Sigmoid colon (tissue), 7 donors: Measurements from ENCODE around the gene GPX6. TPM values are rescaled to one million over a fixed set of nuclear protein-coding genes. Genes with fewer than 3 reads are reported as not detected.
"Not testable (repeated sequence)": the region's sequence is repeated elsewhere in the genome, so short reads cannot be mapped to it uniquely, and the experiment has no call there.

Experiments used
- DNase-seq: peaks from one replicate; pipeline ENCODE4 v3.0.0-alpha.2; 2019
- H3K27ac ChIP-seq, 4 donors: fragments of 200-600 bp; sonication (generic); one replicate each; pipeline ENCODE4 v1.5.1; 2016 to 2019; ENCODE audit warnings: mild to moderate bottlenecking in 1 of 4
- H3K27me3 ChIP-seq, 3 donors: fragments of 200-600 bp; sonication (generic); one replicate each; pipeline ENCODE4 v1.5.1; 2019; ENCODE audit warnings: mild to moderate bottlenecking in 1 of 3
- H3K36me3 ChIP-seq, 4 donors: fragments of 200-600 bp; sonication (generic); one replicate each; pipeline ENCODE4 v1.5.1; 2016 to 2019
- H3K4me1 ChIP-seq, 4 donors: fragments of 200-600 bp; sonication (generic); one replicate each; pipeline ENCODE4 v1.5.1; 2017 to 2019
- H3K4me3 ChIP-seq, 4 donors: fragments of 200-600 bp; sonication (generic); one replicate each; pipeline ENCODE4 v1.5.1; 2017 to 2019; ENCODE audit warnings: mild to moderate bottlenecking in 2 of 4, moderate library complexity in 1 of 4
- H3K9me3 ChIP-seq, 4 donors: fragments of 200-600 bp in 3 of 4; sonication (generic) in 3 of 4; one replicate each; pipeline versions ENCODE4 v1.5.1 to v1.6.1; 2013 to 2019
- CTCF ChIP-seq, 4 experiments: fragments of 450-650 bp in 3 of 4; fragments of 200-600 bp in 1 of 4; IDR thresholded peaks; one replicate each; pipeline ENCODE4 v1.5.1; 2016 to 2019; ENCODE audit warnings: antibody characterized with exemption in 4 of 4, mild to moderate bottlenecking in 3 of 4, moderate library complexity in 2 of 4
- EP300 ChIP-seq, 4 donors: sonication (generic); formaldehyde crosslinking; IDR thresholded peaks; one replicate each; pipeline ENCODE4 v1.6.1; 2017; ENCODE audit warnings: antibody characterized with exemption in 4 of 4
- POLR2A ChIP-seq, 2 donors: fragments of 450-650 bp; IDR thresholded peaks; one replicate each; pipeline ENCODE4 v1.6.1; 2016; ENCODE audit warnings: antibody characterized with exemption in 2 of 2, mild to moderate bottlenecking in 2 of 2, moderate library complexity in 2 of 2
- POLR2AphosphoS5 ChIP-seq, 4 donors: sonication (generic); formaldehyde crosslinking; IDR thresholded peaks; one replicate each; pipeline ENCODE4 v1.6.1; 2017; ENCODE audit warnings: antibody characterized with exemption in 4 of 4
- WGBS, 2 donors: extraction: QIAGEN DNeasy Blood & Tissue Kit; methylation state at CpG; one replicate each; pipeline ENCODE4 v1.1.7; 2013; 5-methylcytosine and 5-hydroxymethylcytosine counted together
- intact Hi-C: fragments of 100-400 bp; cut with DNase I; formaldehyde crosslinking; loops from one replicate; pipeline ENCODE4 v1.15.1; 2023
- polyA plus RNA-seq, 3 donors: library from polyadenylated mRNA; stranded (reverse); fragments of 200-250 nt; gene quantifications; one replicate each; pipeline ENCODE4 v1.2.3, GENCODE V29; 2013
- total RNA-seq, 4 donors: library from RNA; depleted of rRNA; stranded (reverse); fragments of >200 nt; gene quantifications; one replicate each; pipeline ENCODE4 v1.1.0, GENCODE V29; 2016
- donor health status: healthy with polysubstance abuse.
- donor health status: Bipolar disorder and iron deficiency.
- donor health status: healthy.

Gene GPX6
- total and polyA plus RNA-seq, 7 donors, result not detected

- no peaks in the 10 kb centered on the region for H3K9me3 ChIP-seq
- intact Hi-C loops, result no loop called here
- no peak overlapping the region for H3K27ac ChIP-seq
Measured at GRCh38 chr6:28522594-28523240, 7.1 kb upstream of the GPX6 start.

DNA sequence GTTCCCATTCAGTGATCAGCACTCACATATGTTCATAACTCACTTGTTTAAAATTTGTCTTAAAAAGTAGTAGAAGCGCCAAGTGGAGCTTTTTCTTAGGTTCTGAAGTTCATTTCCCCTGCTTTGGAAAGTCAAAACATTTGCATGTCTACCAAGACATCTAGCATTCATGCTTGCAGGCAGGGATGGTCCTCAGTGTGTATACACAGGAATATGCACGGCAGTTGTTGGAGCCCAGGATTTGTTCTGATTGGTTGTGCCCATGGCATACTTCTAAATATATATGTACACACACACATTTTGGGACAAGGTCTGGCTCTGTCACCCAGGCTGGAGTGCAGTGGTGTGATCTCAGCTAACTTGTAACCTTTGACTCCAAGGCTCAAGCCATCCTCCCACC is 2.4 kb upstream of the GPX6 start:
- 79 to 82% methylated on average over 2 of the region's 2 CpGs for WGBS, 2 donors
- intact Hi-C loops, result no loop called here
- Histone ChIP-seq H3K27ac (no peak overlapping the region), H3K36me3 (no peaks in the 10 kb centered on the region), H3K4me1 (no peaks in the 10 kb centered on the region), H3K27me3 (peaks cover 0 to 8% (median 0%) of the 10 kb centered on the region in 3 donors), H3K4me3 (no peak overlapping the region), H3K9me3 (no peaks in the 10 kb centered on the region)
- TF ChIP-seq EP300 (IDR thresholded peaks at IDR 0.05) (no peak), POLR2A (IDR thresholded peaks at IDR 0.05) (no peak), POLR2AphosphoS5 (IDR thresholded peaks at IDR 0.05) (no peak), CTCF (IDR thresholded peaks at IDR 0.05) (no peak)
- no peak for DNase-seq

More at GRCh38 chr6:28522594-28523240, 7.1 kb upstream of the GPX6 start:
- DNase-seq, result no peak
- H3K27me3 ChIP-seq, result peaks cover 0 to 5% (median 0%) of the 10 kb centered on the region in 3 donors
- no peak for TF ChIP-seq POLR2AphosphoS5 (IDR thresholded peaks at IDR 0.05)
- no peak for TF ChIP-seq EP300 (IDR thresholded peaks at IDR 0.05)
- no peak for TF ChIP-seq POLR2A (IDR thresholded peaks at IDR 0.05)
- TF ChIP-seq CTCF (IDR thresholded peaks at IDR 0.05), result no peak
- H3K4me1 ChIP-seq, result no peaks in the 10 kb centered on the region
- H3K36me3 ChIP-seq, result no peaks in the 10 kb centered on the region
- no peak overlapping the region for H3K4me3 ChIP-seq

DNA sequence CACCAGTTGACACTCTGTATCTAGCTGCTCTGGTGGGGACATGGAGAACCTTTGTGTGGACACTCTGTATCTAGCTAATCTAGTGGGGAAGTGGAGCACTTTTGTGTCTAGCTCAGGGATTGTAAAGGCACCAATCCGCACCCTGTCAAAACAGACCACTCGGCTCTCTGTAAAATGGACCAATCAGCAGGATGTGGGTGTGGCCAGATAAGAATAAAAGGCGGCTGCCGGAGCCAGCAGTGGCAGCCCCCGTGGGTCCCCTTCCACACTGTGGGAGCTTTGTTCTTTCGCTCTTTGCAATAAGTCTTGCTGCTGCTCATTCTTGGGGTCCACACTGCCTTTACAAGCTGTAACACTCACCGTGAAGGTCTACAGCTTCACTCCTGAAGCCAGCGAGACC is 3.2 kb downstream of the GPX6 start:
- 91 to 92% methylated on average over 8 of the region's 8 CpGs for WGBS, 2 donors
- DNase-seq, result not testable (repeated sequence)

GRCh38 chr6:28511628-28512300 is 3.8 kb downstream of the GPX6 start:
- H3K27me3 ChIP-seq, result peaks cover 0 to 3% (median 0%) of the 10 kb centered on the region in 3 donors

More for the DNA sequence above, 3.2 kb downstream of the GPX6 start:
- H3K4me1 ChIP-seq, H3K27ac ChIP-seq, H3K27me3 ChIP-seq, H3K36me3 ChIP-seq, H3K9me3 ChIP-seq, H3K4me3 ChIP-seq, intact Hi-C loops: not testable (repeated sequence)

More at GRCh38 chr6:28511628-28512300, 3.8 kb downstream of the GPX6 start:
- no peak overlapping the region for H3K4me3 ChIP-seq
- no peaks in the 10 kb centered on the region for H3K9me3 ChIP-seq
- 96 to 97% methylated on average over 51 of the region's 51 CpGs for WGBS, 2 donors
- TF ChIP-seq POLR2AphosphoS5 (IDR thresholded peaks at IDR 0.05) (no peak), CTCF (IDR thresholded peaks at IDR 0.05) (no peak), POLR2A (IDR thresholded peaks at IDR 0.05) (no peak), EP300 (IDR thresholded peaks at IDR 0.05) (no peak)
- no peak for DNase-seq
- H3K36me3 ChIP-seq, result no peaks in the 10 kb centered on the region
- intact Hi-C loops, result no loop called here
- no peak overlapping the region for H3K27ac ChIP-seq
- H3K4me1 ChIP-seq, result no peaks in the 10 kb centered on the region
